Skeletal muscle cell (primary cell): ENCODE results near the gene FNTB.
A peak's percentile ranks its signal among the peaks of the same experiment; 100 is the strongest.

Experiments used
- DNase-seq: peaks from one replicate; pipeline ENCODE4 v3.0.0-alpha.2; 2010; ENCODE audit warnings: low read depth
- H3K4me3 ChIP-seq: 2 replicates; pipeline ENCODE4 v1.5.1; 2011; ENCODE audit warnings: low read depth, mild to moderate bottlenecking, control low read depth, low read length, moderate library complexity

The FNTB gene, protein sequence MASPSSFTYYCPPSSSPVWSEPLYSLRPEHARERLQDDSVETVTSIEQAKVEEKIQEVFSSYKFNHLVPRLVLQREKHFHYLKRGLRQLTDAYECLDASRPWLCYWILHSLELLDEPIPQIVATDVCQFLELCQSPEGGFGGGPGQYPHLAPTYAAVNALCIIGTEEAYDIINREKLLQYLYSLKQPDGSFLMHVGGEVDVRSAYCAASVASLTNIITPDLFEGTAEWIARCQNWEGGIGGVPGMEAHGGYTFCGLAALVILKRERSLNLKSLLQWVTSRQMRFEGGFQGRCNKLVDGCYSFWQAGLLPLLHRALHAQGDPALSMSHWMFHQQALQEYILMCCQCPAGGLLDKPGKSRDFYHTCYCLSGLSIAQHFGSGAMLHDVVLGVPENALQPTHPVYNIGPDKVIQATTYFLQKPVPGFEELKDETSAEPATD

DNA sequence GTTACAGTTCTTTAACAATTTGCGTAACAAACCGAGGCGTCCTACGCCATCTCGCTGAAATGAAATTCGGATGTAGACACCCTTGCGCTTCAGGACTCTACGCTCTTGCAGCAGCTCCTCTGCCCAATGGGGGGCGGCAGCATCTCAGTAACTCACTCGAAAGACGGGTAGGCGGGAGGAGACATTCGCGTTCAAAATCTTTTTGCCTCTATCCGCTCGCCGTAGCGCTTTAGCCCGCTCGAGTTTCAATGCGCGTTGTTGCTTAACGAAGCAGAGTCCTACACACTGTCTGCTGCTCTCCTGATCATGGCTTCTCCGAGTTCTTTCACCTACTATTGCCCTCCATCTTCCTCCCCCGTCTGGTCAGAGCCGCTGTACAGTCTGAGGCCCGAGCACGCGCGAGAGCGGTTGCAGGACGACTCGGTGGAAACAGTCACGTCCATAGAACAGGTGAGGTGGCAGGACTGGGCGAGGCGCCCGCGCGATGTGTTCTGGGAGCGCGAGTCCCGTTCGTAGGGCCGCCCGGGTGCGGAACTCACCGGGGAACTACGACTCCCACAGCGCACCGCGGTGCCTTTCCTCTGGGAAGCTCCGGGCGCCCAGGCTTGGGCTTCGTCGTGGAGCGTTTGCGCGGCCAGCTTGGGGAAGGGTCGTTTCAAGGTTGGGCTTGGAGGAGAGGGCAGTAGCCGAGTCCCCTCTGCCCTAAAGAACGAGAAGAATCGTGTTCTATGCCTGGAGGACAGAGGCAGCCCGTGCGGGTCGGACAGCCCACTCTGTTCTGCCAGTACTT, at the start of gene FNTB:
TSS of gene FNTB (plus strand) at position 248 of the 790 bp plus-strand sequence. CDS start at position 307, 59 bp downstream.
- peak within 1 kb of the TSS; percentile 83 for H3K4me3 ChIP-seq
- DNase-seq = peak; percentile 89

DNA sequence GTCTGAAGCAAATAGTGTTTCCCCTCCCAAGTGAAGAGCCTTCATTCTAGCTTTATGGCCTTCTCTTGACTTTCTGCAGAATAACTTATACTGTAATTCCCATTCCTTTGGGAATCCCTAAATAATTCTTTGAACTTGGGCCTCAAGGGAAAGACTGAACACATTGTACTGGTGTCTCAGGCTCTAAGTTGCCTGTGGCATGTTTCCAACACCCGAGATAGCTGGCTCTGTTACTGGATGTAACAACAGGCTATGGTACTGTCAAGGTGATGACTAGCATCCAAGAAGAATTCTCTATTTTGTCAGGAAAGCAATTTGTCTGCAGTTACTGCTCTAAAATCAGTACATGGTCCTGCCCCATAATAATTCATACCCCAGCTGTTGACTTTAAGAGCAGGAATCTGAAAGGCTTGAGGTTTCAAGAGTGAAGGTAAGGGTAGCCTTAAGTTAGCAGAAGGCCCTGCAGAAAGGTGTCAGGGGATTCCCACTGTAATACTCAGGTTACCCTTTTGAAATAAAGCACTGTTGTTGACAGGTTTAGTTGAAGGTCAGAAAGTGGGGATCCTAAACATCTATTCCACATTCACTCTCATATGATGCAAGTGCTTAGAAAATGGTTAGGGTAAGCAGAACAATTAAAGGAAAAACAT, 49.4 kb upstream of the FNTB start:
- no peak overlapping the region for H3K4me3 ChIP-seq
- DNase-seq = peak; percentile 19

DNA sequence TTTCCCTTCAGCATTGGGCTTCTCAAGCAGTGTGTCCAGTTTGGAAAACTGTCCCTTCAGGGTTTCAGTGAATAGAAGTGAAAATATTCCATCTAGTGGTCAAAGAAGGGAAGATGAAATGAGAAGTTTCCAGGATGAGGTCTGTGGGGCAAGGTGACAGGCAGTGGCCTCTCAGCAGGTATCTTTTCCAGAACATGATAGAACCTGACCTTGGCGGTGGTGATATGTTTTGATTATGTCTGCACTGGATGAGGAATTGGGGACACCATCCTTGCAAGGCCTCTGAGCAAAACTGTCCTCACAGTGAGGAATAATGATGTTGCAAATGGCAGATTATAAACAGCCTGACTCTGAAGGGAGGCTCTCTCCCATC, 48.9 kb upstream of the FNTB start:
- no peak overlapping the region for H3K4me3 ChIP-seq
- no peak for DNase-seq

DNA sequence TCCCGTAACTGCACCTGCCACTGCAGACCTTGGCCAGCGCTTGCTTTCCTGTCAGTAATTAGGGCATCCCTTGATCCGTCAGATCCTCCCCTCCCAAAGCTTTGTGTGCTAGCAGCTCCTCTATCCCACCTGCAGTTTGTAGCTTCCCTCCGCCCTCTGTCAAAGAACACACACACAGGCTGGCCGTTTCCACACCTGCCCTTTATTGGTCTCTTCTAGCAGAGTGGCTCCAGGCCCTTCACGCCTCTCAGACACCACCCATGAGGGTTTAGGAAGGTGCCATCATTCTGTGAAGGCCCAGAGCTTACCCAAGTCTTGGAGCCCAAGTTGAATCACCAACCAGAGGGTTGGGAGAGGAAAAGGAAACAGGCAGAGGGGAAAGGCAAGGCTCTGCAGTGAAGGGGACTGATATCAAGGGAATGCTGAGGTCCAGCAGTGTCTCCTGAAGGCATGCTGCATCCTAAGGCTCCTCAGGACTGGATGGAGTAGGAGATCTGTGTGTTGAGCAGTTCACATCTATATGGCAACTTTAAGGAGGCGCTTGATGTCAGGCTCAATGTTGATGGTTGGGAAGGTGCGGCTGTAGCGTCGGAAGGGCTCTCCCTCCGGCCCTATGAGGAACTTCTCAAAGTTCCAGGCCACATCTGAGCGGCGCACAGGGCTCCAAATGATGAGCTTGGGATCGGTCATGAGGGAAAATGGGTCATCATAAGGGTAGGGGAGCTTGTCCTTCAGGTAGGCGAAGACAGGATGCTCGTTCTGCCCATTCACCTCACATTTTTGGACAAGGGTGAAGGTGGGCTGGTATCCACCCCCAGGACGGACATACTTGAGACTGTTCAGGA, 47.5 kb upstream of the FNTB start:
- DNase-seq = no peak
- H3K4me3 ChIP-seq = no peak overlapping the region

DNA sequence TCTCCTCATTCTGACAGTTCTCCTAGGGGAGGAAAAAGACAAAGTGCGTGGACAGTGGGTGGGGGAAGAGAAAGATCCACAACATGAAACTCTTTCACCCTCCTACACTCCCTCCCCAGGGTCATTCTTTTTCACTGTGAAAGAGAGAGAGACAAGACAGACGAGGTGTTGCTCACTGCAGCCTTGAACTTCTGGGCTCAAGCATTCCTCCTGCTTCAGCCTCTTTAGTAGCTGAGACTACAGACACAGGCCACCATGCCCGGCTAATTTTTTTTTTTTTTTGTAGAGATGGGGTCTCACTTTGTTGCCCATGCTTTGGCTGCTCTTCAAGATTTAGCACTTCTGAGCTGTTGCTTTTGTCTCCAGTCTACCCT, 46.9 kb upstream of the FNTB start:
- no peak for DNase-seq
- H3K4me3 ChIP-seq = no peak overlapping the region

DNA sequence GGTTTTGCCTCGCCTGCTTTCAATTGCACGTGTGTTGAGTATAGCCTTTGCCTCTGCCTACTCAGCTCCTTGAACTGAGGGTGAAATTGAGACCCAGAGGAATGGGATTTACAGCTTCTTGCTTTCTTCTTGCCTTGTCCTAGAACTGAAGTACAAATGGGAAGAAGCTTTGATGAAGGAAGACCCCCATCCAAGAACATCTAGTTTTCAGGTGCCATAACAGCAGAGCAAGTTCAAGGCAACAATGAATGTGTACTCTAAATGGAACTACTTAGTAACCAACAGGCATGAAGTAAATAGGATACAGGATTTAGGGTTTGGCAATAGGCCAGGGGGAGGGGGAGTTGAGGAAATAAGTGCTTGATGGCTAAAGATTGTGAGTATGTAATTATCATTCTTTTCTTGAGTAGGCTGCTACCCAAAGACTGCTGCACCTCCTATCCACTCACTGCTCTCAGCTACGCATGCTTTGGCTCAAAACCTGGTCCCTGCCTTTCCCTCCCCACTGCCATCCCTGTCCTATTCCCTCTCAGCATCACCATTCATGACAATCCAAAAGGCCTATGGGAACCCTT, 46.3 kb upstream of the FNTB start:
- no peak for DNase-seq

DNA sequence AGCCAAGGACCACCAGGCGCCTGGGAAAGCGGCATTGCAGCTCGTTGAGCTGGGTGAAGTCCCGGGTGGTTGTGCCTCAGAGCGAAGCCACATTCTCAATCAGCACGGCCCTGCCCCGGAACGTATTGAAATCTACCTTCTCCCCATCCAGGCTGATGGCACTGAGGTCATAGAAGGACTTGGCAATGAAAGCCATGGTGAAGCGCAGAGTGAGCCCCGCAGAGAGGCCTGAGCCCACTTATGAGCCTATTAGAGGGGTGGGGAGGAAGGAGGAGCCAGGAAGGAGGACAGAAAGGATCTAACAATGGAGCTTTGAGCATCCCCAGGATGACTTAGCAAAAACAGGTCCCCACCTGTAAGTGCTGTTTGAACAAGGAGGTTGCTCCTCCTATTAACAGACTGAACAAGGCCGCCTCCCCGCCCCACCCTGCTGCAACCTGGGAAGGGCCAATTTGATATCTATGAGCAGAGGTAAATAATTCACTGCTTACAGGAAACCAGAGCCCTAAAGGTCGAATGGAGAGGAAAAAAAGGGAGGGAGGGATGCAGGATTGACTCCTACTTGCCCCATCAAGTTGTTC, 44.1 kb upstream of the FNTB start, which contains the start of gene GPX2:
TSS of gene GPX2 (minus strand) at position 215 of the 581 bp plus-strand sequence. CDS start at position 196, 19 bp downstream.
- no peak within 1 kb of the TSS for H3K4me3 ChIP-seq
- DNase-seq = no peak

More for the DNA sequence above, 46.3 kb upstream of the FNTB start:
- no peak overlapping the region for H3K4me3 ChIP-seq

DNA sequence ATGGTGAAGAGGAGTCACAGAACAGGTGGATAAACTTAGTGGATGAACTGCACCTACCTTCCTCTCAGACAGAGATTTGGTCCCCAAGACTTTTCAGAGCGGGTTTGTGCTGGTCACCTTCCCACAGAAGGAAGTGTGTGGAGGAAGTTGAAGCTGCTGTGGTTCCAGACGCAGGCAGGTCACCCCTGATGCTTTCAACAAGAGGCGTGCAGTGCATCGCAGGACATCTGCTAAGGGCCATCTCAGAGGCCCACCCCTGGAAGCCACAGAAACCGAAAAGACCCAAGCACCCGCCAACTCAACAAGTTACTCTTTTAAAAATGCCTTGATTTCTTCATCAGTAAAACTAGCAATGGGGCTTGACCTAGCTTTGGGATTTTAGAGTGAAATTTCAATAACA, 43.1 kb upstream of the FNTB start:
- DNase-seq = no peak

DNA sequence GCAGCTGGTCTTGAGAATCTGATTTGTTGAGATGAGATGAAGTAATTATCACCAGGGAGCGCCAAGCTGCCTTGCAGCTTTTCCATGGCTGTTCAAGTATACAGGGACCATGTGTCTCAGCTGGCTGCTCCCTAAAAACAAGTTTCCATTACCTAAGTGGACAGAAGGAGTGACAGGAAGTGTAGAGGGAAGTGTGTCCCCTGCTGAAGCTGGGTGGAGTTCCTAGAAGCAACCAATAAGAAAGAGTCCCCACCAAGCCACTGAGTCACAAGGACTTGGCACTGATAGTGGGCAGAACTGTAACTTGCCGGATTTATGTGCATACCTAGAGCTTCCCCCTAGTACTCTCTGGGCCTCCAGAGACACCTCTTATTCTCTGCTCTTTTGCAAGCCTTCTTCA, 42.7 kb upstream of the FNTB start:
- no peak for DNase-seq
- no peak overlapping the region for H3K4me3 ChIP-seq

More for the DNA sequence above, 43.1 kb upstream of the FNTB start:
- H3K4me3 ChIP-seq = no peak overlapping the region

DNA sequence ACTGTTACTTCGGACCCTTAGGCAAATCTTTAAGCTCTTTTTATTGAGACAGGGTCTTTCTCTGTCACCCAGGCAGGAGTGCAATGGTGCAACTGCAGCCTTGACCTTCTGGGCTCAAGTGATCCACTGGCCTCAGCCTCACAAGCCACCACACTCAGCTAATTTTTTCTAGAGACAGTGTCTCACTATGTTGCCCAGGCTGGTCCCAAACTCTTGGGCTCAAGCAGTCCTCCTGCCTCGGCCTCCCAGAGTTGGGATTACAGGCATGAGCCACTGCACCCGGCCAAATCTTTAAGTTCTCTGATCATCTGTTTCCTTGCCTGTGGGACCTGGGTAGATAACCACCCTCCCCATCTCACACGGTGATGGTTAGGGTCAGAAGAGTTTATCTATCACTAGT, 41.8 kb upstream of the FNTB start:
- H3K4me3 ChIP-seq = no peak overlapping the region
- DNase-seq = no peak

DNA sequence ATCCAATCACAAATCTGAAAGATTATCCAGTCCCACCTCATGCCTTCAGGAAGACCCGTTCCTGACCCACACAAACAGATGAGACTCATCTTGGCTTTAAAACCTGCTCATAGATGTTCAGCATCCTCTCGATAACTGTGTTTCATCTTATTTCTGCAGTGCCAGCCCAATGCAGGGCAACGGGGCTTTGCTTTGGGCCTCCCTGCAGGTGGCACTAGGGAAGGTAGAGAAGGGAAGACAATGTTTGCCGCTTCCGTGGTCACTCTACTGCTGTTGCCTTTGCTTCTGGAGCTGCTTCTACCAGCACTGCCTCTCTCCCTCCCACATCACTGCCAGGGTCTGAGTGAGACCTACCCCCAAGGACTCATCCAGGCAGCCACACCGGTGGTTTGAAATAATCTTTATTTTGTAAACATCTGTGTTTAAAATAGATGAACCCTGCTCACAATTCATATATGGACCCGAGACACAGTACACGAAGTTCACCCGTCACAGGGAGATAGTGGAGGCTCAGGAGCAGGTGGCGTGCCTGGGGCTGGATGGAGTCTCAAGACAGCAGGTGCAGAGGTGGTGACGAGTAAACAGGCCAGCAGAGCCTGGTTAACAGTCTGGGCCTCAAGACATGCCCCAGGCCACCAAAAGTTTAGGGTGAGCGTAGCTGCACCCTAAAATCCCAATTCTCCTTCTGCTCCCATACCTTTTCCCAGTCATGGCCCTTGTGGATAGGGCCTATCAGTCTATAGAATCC, 41.1 kb upstream of the FNTB start:
- H3K4me3 ChIP-seq = no peak overlapping the region
- DNase-seq = no peak

DNA sequence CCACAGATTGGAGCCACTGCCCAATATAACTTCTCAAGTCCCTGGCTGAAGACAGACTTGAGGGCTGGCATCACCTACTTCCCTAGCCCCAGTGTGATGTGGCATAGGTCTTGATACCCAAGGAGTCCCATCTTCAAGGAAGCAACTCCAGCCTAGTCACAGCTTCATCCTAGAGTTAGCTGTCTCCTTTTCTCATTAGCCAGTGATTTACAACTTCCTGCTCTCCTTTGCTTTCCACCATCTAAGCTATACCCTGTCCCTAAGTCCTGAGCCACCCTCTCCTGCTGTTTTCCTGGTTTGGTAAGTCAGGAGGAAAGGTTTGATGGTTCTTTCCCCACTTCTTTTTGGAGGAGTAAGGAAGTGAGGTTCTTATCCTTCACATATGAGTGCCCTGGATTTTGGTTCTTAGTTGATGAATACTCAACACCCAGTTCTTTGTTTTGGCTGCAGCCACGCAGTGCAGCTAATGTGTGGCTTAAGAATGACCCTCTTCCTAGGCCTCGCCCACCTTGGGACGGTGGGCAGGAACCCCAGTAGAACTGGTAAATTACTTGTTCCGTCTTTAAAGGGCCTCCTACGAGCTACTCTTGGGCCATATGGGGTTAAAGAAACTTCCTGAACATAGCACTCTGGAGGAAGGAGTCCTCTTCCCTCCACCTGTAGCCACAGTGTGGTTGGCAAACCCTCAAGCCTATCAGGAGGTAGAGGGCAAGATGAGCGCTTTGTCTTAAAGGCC, 40.2 kb upstream of the FNTB start:
- no peak for DNase-seq
- no peak overlapping the region for H3K4me3 ChIP-seq

DNA sequence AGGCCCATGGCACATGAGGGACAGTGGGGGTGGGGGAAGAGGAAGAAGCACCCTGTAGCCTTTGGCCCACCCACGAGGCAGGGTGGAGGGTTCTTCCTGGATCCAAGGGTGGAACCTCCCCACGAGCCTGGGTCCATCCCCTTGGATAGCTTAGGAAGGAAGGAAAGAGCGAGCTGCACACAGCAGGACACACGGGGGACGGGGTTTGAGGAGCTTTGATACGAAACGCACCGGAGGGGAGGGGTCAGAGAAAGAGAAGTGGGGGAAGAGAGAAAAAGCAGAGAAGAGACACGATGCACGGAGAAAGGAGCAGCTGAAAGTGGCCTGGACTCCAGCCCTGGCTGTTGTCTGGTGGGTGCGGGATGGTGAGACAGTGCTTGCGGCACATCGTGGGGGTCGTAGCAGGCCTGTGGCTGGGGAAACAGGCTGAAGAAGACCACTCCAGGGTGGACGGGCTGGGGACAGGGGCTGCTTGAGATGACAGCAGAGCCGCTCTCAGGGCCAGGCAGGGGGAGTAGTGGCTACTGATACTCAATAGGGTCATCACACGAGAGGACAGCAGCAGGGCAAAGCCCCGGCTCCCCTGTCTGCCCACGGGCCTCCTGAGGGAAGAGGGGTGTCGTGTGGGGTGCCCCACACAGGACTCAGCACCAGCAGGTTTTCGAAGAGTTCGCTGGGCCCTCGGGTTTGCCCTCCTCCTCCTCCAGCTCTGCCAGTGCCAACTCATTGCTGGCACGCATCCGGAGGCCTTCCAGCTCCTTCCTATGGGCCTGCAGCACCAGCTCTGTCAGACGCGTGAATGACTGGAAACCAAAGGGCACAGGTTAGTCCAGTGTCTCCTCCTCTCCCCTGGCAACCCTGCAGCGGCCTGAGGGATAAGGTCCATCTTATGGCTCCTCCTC, 38.7 kb upstream of the FNTB start:
- DNase-seq = no peak
- no peak overlapping the region for H3K4me3 ChIP-seq

DNA sequence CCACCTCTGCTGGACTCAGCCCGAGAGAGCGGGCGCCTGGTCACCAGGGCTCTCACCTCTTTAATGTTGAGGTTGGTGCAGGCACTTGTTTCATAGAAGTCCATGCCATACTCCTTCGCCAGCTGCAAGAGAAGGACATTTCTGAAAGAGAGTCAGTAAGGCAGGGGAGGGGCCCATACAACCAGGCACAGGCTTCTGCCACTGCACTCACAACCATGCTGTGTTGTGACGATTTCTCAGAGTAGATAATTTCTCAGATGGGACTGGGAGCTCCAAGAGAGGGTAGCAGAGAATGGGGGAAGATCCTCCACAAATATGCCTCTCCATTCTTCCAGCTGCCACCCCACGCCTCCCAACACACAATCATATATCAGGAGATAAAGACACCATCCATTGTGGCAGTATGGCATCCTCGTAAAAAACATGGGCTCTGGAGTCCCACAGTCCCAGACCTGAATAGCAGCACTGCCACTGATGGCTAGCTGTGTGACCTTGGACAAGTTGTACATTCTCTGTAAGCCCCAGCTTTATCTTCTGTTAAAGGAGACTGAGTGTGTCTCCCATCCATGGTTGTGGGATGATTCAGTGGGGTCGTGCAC, 38.0 kb upstream of the FNTB start:
- H3K4me3 ChIP-seq = no peak overlapping the region

DNA sequence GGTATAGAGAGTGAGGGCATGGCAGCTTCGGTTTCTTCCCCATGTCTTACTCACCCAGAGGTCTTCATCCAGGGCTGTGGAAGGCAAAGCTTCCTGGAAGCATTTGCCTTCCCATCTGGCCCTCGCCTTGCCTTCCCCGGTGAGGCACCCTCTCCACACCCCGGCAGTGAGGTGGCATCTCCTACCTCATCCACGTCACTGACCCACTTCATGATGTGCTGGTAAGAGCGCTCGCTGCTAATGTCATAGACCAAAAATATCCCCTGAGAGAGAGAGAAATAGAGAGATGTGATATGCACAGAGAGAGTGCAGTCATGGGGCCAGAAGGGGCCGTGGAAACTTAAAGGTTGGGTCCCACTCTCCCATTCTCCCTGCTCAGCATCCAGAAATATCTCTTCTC, 35.8 kb upstream of the FNTB start:
- no peak overlapping the region for H3K4me3 ChIP-seq
- no peak for DNase-seq

More for the DNA sequence above, 38.0 kb upstream of the FNTB start:
- no peak for DNase-seq

DNA sequence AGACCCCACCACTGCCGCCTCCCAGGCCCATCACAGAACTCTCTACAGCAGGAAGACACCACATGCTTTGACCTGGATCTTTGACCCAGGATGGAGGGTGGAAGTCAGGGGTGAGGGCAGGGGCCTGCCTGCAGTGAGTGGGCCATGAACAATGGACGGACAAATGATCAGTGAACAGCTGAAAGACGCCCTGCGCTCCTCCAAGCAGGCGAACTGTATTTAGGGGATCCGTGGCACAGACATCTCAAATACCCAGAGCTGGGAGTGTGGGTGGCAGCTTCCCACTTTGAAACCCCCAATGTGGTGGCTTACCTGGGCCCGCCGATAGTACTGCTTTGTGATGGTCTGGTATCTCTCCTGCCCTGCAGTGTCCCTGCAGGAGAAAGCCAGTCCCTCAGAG, 35.4 kb upstream of the FNTB start:
- H3K4me3 ChIP-seq = no peak overlapping the region
- no peak for DNase-seq
